NCI-H2196 (cell line): ENCODE data around the gene JAK2.
"Not testable (repeated sequence)": the region's sequence is repeated elsewhere in the genome, so short reads cannot be mapped to it uniquely, and the experiment has no call there.

Experiments used
- DNase-seq: peaks from one replicate; lab custom pipeline; 2025; ENCODE audit not compliant: unreplicated experiment; lab: John Stamatoyannopoulos, UW

The JAK2 gene

GRCh38 chr9:4984621-4985385 lies at the start of gene JAK2:
Gene JAK2, plus strand, starts transcription at chr9:4985272. Its CDS starts 36,716 bp downstream, at chr9:5021988.
- DNase-seq, result peak; percentile 97

DNA sequence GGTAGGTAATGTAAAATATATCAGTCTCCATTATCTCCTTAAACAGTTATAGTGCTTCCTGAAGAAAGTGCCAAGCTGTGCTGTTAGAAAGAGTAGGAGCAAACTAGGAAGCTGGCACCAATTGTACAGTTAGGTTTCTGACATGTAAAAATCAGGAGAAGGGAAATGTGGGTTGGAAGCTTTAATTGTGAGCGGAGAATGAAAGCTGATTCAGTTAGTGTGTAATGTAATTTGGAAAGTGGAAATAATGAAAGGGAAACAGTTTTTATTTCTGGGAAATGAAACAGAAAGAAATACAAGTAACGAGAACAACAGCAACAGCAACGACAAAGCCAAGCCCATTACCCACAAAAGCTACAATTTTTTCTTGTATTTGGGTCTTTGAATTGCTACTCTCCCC lies 48.8 kb upstream of the JAK2 start:
- DNase-seq, result no peak

DNA sequence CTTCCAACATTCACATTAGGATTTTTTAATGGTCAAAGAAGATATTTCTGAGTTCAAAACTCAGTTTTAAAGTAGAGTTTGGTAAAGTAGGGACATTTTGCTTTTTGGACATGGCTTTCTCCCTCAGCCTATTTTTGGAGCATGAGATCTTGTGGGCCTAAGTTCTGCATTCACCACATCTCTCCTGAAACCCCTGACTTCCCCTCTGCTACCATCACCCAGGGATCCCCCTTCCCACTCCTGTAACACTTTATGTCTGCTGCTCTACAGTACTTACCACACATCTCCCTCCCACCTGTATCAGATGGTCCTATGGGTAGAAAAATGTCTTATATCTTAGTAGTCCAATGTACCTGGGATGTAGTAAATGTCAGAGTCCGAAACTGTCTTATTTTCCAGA lies 48.2 kb upstream of the JAK2 start:
- no peak for DNase-seq

GRCh38 chr9:4937446-4937845 lies 47.6 kb upstream of the JAK2 start:
- no peak for DNase-seq

DNA sequence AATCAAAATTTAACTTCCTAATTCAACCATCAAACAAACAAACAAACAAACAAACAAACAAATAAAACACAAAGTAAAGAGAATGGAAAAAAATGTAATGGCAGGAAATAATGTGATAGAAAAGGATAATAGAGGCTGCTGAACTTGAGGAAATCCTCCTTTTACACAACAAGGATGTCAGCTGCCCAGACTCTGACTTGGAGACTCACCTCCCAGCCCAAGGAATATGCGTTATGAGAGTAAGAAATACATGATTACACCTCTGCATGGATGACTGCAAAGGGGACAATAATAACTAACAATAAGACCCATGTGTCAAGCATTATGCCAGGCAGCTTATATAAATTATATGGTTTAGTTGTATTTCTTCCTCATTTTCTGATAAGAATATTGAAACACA lies 46.6 kb upstream of the JAK2 start:
- no peak for DNase-seq

GRCh38 chr9:4939118-4939561 lies 45.9 kb upstream of the JAK2 start:
- no peak for DNase-seq

- DNase-seq, result not testable (repeated sequence)
Observed at GRCh38 chr9:4942042-4942691, 42.9 kb upstream of the JAK2 start.

- no peak for DNase-seq
Observed at GRCh38 chr9:4943346-4943745, 41.7 kb upstream of the JAK2 start.

GRCh38 chr9:4944431-4945211 lies 40.5 kb upstream of the JAK2 start:
- not testable (repeated sequence) for DNase-seq

GRCh38 chr9:4946937-4947336 lies 38.1 kb upstream of the JAK2 start:
- DNase-seq, result no peak

- no peak for DNase-seq
Observed at GRCh38 chr9:4955836-4956235, 29.2 kb upstream of the JAK2 start.

- no peak for DNase-seq
Observed at GRCh38 chr9:4959031-4959430, 26.0 kb upstream of the JAK2 start.

- no peak for DNase-seq
Observed at GRCh38 chr9:4962085-4962484, 23.0 kb upstream of the JAK2 start.

GRCh38 chr9:4964540-4964939 lies 20.5 kb upstream of the JAK2 start:
- DNase-seq, result no peak

DNA sequence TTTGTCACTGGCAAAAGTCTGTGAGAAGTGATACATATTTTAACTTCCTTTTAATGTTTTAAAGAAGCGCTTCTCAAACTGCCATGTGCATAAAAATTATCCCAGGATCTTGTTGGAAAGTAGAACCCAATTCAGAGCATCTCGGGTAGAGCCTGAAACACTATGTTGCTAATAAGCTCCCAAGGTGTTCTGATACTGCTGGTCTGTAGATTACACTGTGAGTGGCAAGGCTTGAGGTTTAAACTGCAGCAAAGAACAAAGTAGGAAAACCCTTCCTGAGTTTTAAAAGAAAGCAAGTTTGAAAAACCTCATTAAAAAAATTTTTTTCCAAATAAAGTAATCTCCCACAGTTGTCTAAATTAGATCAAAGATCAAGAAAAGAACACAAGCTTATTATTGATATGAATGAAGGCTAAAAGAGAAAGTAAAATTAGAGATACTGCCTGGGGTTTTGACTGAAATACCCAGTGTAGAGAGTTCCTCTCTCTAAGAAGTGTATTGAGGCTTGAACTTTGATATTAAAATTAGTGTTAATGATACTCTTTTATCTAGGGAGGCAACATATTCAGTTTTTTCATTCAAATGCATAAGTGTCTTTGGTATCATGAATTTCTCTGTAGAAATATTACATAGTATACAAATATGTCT lies 19.8 kb upstream of the JAK2 start:
- no peak for DNase-seq

DNA sequence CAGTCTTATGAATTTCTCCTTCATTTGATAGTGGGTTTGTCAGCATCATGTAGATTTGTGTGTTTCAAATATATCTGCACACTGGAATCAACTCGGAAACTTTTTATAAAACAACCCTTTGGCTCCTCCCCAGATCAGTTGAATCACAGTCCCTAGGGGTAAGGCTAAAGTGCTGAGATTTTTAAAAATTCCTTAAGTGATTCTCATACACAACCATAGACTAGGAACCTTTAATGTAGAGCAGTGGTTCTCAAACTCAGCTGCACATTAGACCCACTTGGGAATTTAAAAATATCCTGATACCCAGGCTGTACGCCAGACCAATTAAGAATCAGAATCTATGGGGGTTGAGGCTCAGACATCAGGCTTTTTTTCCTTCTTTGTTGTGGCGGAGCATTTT lies 17.5 kb upstream of the JAK2 start:
- DNase-seq, result no peak

GRCh38 chr9:4969130-4969529 lies 15.9 kb upstream of the JAK2 start:
- no peak for DNase-seq

- no peak for DNase-seq
Observed at GRCh38 chr9:4970970-4971641, 14.0 kb upstream of the JAK2 start.

DNA sequence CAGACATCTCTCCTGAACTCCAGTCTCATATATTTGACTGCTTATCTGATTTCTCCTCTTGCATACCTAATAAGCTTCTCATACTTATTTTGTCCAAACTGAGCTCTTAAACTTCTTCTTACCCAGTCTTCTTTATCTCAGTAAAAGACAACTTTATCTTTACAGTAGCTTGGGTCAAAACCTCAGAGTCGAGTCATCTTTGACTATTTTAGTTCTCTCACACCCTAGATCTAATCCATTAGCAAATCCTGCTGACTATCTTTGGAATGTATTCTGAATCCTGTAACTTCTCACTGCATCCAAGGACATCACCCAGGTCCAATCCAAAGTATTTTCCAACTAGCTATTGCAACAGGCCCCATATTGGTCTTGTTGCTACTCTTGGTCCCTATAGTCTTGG lies 11.8 kb upstream of the JAK2 start:
- no peak for DNase-seq

- DNase-seq, result no peak
Observed at GRCh38 chr9:4973902-4974301, 11.2 kb upstream of the JAK2 start.

GRCh38 chr9:4979239-4979638 lies 5.8 kb upstream of the JAK2 start:
- no peak for DNase-seq
